Body of pancreas (tissue), 4 donors: ENCODE results near the gene CDHR1.

Experiments used
- CTCF ChIP-seq, 7 experiments: fragments of 450-650 bp in 4 of 7; fragments of 200-600 bp in 3 of 7; sonication (generic) in 3 of 7; IDR thresholded peaks; one replicate each; pipeline ENCODE4 v1.5.1; 2016 to 2019; ENCODE audit warnings: antibody characterized with exemption in 7 of 7
- POLR2A ChIP-seq, 3 donors: fragments of 450-650 bp; IDR thresholded peaks; one replicate each; pipeline ENCODE4 v1.6.1; 2016; ENCODE audit warnings: antibody characterized with exemption in 3 of 3, mild to moderate bottlenecking in 2 of 3

GRCh38 chr10:84156009-84156408 is 38.3 kb upstream of the CDHR1 start:
- TF ChIP-seq CTCF (IDR thresholded peaks at IDR 0.05) (no peak), POLR2A (IDR thresholded peaks at IDR 0.05) (no peak)
